ENCODE measurements around the gene ATPAF1.

ATPAF1 gene

GRCh38 chr1:46592823-46593222 lies 75.3 kb downstream of the ATPAF1 start:
- Histone ChIP-seq H3K27me3 (ENCODE audit: insufficient read depth, low read length, poor library complexity, severe bottlenecking) (no peaks in the 10 kb centered on the region), H3K9me2 (replicated peaks; ENCODE audit: low read depth, low read length) (no peaks in the 10 kb centered on the region), H3K9me3 (ENCODE audit: insufficient read depth, low read depth, low read length) (no peaks in the 10 kb centered on the region), H3K36me3 (ENCODE audit: insufficient read depth, low read length) (peaks cover 18% of the 10 kb centered on the region; the same call in 1 of the 2 replicates), H3K9ac (ENCODE audit: low read depth, low read length, poor library complexity, severe bottlenecking) (no peak overlapping the region), H4K20me1 (ENCODE audit: insufficient read depth, low read length, poor library complexity, severe bottlenecking) (no peaks in the 10 kb centered on the region), H3K4me1 (ENCODE audit: insufficient read depth, low read length, poor library complexity, severe bottlenecking) (peaks cover 10% of the 10 kb centered on the region), H3K4me2 (ENCODE audit: low read depth, low read length, poor library complexity, severe bottlenecking) (no peak overlapping the region), H3F3A (ENCODE audit: low read depth) (no peaks in the 10 kb centered on the region), H3K4me3 (ENCODE audit: low read length, poor library complexity, severe bottlenecking) (no peak overlapping the region), H3K79me2 (ENCODE audit: insufficient read depth, low read length) (no peaks in the 10 kb centered on the region), H2AFZ (ENCODE audit: low read length) (no peak overlapping the region)
- TF ChIP-seq CTCF (conservative IDR thresholded peaks at IDR 0.05; ENCODE audit: low read length): no peak
- no peak for TF ChIP-seq EZH2phosphoT487 (IDR thresholded peaks at IDR 0.05; ENCODE audit: borderline replicate concordance)

GRCh38 chr1:46589529-46589928 lies 78.6 kb downstream of the ATPAF1 start:
- no peak overlapping the region for H3K4me3 ChIP-seq (ENCODE audit: low read length, poor library complexity, severe bottlenecking)
- no peak overlapping the region for H2AFZ ChIP-seq (ENCODE audit: low read length)
- no peak overlapping the region for H3K9ac ChIP-seq (ENCODE audit: low read depth, low read length, poor library complexity, severe bottlenecking)
- TF ChIP-seq EZH2phosphoT487 (IDR thresholded peaks at IDR 0.05; ENCODE audit: borderline replicate concordance) (no peak), CTCF (conservative IDR thresholded peaks at IDR 0.05; ENCODE audit: low read length) (no peak)
- H3K9me2 ChIP-seq (replicated peaks; ENCODE audit: low read depth, low read length): no peaks in the 10 kb centered on the region
- H3K79me2 ChIP-seq (ENCODE audit: insufficient read depth, low read length): no peaks in the 10 kb centered on the region
- H3K27me3 ChIP-seq (ENCODE audit: insufficient read depth, low read length, poor library complexity, severe bottlenecking): no peaks in the 10 kb centered on the region
- peaks cover under 1% of the 10 kb centered on the region for H3K4me1 ChIP-seq (ENCODE audit: insufficient read depth, low read length, poor library complexity, severe bottlenecking)
- H3K9me3 ChIP-seq (ENCODE audit: insufficient read depth, low read depth, low read length): no peaks in the 10 kb centered on the region
- H4K20me1 ChIP-seq (ENCODE audit: insufficient read depth, low read length, poor library complexity, severe bottlenecking): no peaks in the 10 kb centered on the region
- H3K36me3 ChIP-seq (ENCODE audit: insufficient read depth, low read length): peaks cover 18% of the 10 kb centered on the region; the same call in 1 of the 2 replicates
- no peaks in the 10 kb centered on the region for H3F3A ChIP-seq (ENCODE audit: low read depth)
- no peak overlapping the region for H3K4me2 ChIP-seq (ENCODE audit: low read depth, low read length, poor library complexity, severe bottlenecking)

- no peak overlapping the region for H2AFZ ChIP-seq (ENCODE audit: low read length)
- H3K4me2 ChIP-seq (ENCODE audit: low read depth, low read length, poor library complexity, severe bottlenecking): no peak overlapping the region
- no peaks in the 10 kb centered on the region for H4K20me1 ChIP-seq (ENCODE audit: insufficient read depth, low read length, poor library complexity, severe bottlenecking)
- TF ChIP-seq EZH2phosphoT487 (IDR thresholded peaks at IDR 0.05; ENCODE audit: borderline replicate concordance) (no peak), CTCF (conservative IDR thresholded peaks at IDR 0.05; ENCODE audit: low read length) (no peak)
- no peaks in the 10 kb centered on the region for H3K27me3 ChIP-seq (ENCODE audit: insufficient read depth, low read length, poor library complexity, severe bottlenecking)
- H3K36me3 ChIP-seq (ENCODE audit: insufficient read depth, low read length): peaks cover 18% of the 10 kb centered on the region; the same call in 1 of the 2 replicates
- H3K4me3 ChIP-seq (ENCODE audit: low read length, poor library complexity, severe bottlenecking): no peak overlapping the region
- no peak overlapping the region for H3K9ac ChIP-seq (ENCODE audit: low read depth, low read length, poor library complexity, severe bottlenecking)
- no peaks in the 10 kb centered on the region for H3F3A ChIP-seq (ENCODE audit: low read depth)
- H3K9me3 ChIP-seq (ENCODE audit: insufficient read depth, low read depth, low read length): no peaks in the 10 kb centered on the region
- H3K4me1 ChIP-seq (ENCODE audit: insufficient read depth, low read length, poor library complexity, severe bottlenecking): peaks cover 4% of the 10 kb centered on the region
- no peaks in the 10 kb centered on the region for H3K9me2 ChIP-seq (replicated peaks; ENCODE audit: low read depth, low read length)
- no peaks in the 10 kb centered on the region for H3K79me2 ChIP-seq (ENCODE audit: insufficient read depth, low read length)
Measured at GRCh38 chr1:46587069-46587468, 81.1 kb downstream of the ATPAF1 start.
